Lower leg skin (tissue), 3 donors: ENCODE measurements around the gene SMARCE1.

ENCODE experiments used
- POLR2A ChIP-seq, 2 donors: fragments of 450-650 bp; IDR thresholded peaks; one replicate each; pipeline ENCODE4 v1.6.1; 2016 to 2017; ENCODE audit warnings: antibody characterized with exemption in 2 of 2, mild to moderate bottlenecking in 1 of 2, moderate library complexity in 1 of 2
- TF ChIP-seq, protein P1 (sequence below), 3 donors: fragments of 450-650 bp; IDR thresholded peaks; one replicate each; pipeline ENCODE4 v1.5.1; 2016; ENCODE audit warnings: antibody characterized with exemption in 3 of 3, mild to moderate bottlenecking in 3 of 3, moderate library complexity in 2 of 3

DNA sequence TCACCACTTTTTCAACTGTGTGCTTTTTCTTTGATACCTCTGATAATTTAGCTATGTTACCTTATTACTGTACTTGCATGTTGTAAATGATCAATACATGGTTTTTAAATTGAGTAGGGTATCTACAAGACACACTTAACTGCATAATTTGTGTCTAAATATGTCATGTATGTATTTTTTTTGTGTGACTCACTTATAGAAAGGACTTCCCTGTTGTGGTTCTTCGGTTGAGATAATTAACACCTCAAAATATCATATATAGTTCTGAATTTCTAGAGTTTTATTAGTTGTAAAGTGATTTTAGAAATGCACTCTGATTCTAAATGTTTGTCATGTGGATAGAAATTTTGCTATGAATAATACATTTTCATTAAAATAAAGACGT lies 31.9 kb upstream of the SMARCE1 start:
- TF ChIP-seq, protein P1, sequence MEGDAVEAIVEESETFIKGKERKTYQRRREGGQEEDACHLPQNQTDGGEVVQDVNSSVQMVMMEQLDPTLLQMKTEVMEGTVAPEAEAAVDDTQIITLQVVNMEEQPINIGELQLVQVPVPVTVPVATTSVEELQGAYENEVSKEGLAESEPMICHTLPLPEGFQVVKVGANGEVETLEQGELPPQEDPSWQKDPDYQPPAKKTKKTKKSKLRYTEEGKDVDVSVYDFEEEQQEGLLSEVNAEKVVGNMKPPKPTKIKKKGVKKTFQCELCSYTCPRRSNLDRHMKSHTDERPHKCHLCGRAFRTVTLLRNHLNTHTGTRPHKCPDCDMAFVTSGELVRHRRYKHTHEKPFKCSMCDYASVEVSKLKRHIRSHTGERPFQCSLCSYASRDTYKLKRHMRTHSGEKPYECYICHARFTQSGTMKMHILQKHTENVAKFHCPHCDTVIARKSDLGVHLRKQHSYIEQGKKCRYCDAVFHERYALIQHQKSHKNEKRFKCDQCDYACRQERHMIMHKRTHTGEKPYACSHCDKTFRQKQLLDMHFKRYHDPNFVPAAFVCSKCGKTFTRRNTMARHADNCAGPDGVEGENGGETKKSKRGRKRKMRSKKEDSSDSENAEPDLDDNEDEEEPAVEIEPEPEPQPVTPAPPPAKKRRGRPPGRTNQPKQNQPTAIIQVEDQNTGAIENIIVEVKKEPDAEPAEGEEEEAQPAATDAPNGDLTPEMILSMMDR (IDR thresholded peaks at IDR 0.05): no peak
- TF ChIP-seq POLR2A (IDR thresholded peaks at IDR 0.05): no peak
